Activated CD8-positive, alpha-beta memory T cell treated with anti-CD3 and anti-CD28 coated beads for 24 hours (primary cell): Measurements from ENCODE around the gene SMIM13.

ENCODE experiments used
- DNase-seq: peaks from one replicate; pipeline ENCODE4 v3.0.0-alpha.2; 2020

Gene SMIM13

DNA sequence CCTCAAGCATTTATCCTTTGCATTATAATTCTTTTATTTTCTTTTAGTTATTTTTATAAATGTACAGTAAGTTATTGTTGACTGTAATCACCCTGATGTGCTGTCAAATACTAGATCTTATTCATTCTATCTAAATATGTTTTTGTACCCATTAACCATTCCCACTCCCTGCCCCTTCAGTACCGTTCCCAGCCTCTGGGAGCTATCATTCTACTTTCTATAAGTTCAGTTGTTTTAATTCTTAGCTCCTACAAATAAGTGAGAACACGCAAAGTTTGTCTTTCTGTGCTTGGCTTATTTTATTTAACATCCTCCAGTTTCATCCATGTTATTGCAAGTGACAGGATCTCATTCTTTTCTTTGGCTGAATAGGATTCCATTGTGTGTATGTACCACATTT is 30.3 kb downstream of the SMIM13 start:
- DNase-seq: no peak

- no peak for DNase-seq
These were observed 33.2 kb downstream of the SMIM13 start for GRCh38 chr6:11126876-11127275.

- no peak for DNase-seq
These were observed 35.0 kb downstream of the SMIM13 start for GRCh38 chr6:11128608-11129007.

GRCh38 chr6:11129908-11130565 is 36.4 kb downstream of the SMIM13 start:
- DNase-seq: no peak

DNA sequence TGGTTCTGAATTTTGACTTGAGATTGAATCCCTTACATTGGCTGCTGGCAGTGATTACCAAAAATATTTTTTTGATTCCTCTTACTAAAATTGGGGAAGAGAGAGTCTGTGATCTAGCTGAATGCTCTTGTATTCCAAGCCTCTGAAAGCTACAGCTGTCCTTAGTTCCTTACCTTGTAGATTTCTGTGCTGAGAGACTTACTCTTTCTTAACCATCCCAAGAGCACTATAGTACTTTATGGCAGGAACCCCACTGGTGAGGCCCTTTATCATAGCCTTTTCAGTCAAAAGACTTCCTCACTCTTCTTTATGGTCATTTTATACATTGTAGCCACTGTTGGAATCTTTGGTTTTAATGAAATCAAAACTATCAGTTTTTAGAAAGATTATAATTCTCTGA is 37.0 kb downstream of the SMIM13 start:
- no peak for DNase-seq

GRCh38 chr6:11132194-11132888 is 38.7 kb downstream of the SMIM13 start:
- no peak for DNase-seq

DNA sequence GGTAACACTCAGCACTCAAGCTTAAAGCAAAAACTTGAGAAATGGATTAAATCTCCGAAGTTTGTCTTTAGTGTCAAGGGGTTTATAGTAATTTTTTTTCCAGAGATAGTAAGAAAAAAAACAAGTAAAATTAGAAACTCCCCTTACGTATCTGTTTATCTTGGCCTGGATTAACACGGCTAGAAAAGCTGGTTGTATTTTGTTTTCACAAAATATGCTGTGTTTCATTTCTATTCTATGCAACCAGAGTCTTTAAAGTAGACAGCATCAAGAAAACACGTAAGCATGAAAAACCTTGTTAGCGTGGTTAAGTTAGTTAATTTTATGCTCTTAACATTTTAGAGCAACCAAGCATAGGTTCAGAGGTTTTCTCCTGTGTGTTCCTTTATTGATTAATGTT is 39.6 kb downstream of the SMIM13 start:
- no peak for DNase-seq

- no peak for DNase-seq
These were observed 43.2 kb downstream of the SMIM13 start for GRCh38 chr6:11136809-11137208.

DNA sequence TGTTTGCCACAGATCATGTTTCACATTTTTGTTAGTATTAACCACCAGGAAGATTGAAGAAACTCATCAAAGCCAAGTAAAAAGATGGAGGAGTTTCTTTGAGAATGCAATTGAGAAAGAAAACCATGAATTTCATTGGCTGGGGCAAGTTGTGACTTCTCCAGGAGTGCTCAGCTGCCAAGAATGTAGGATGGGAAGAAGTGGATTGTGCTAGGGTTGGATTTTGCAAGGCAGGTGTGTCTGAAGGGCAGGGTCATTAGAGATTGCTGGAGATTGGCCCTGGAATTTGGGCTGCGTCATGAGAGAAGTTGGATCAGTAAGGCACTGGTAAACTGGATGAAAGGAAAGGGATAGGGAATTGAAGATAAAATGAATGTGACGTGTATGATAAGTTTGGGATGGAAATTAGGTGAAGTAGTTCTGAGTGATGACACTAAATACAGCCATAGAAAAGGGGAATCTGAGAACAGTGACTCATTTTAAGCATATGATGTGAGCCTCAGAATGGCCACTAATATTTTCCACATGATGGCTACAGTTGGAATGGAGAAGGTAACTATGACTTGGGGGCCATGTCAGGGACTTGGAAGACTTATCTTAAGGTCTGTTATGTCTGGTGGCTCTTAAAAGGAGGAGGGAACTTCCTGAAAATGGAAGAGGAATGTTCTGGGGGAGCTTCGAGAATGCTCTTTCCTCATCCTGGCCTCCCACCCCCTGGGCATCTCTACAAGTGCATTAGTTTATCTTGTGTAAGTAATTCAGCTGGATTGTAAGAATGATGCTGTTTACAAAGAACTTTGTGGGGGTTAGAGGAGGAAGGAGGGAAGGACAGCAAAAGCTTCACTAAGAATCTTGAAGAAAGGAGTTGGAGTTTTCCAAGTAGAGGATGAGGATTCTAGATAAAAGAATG is 45.7 kb downstream of the SMIM13 start:
- no peak for DNase-seq

DNA sequence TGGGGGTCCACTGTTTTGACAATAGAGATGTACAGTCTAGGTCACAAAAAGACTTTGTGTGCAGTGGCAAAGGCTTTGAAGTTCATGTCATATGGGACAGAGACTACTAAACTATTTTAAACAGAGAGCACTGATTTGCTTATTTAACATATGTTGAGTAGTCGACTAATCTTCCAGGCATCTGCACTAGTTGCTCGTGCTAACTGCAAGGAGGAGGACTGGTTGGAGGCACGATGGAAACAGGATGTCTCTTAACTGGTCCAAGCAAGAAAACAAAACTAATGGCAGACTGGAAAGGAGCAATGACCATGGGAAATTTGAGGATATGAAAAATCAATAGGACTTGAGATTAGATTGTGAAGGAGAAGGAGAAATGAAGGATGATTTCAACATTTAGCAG is 46.4 kb downstream of the SMIM13 start:
- no peak for DNase-seq

- no peak for DNase-seq
These were observed 47.7 kb downstream of the SMIM13 start for GRCh38 chr6:11141295-11141694.

GRCh38 chr6:11142296-11143027 is 48.8 kb downstream of the SMIM13 start:
- DNase-seq: no peak

DNA sequence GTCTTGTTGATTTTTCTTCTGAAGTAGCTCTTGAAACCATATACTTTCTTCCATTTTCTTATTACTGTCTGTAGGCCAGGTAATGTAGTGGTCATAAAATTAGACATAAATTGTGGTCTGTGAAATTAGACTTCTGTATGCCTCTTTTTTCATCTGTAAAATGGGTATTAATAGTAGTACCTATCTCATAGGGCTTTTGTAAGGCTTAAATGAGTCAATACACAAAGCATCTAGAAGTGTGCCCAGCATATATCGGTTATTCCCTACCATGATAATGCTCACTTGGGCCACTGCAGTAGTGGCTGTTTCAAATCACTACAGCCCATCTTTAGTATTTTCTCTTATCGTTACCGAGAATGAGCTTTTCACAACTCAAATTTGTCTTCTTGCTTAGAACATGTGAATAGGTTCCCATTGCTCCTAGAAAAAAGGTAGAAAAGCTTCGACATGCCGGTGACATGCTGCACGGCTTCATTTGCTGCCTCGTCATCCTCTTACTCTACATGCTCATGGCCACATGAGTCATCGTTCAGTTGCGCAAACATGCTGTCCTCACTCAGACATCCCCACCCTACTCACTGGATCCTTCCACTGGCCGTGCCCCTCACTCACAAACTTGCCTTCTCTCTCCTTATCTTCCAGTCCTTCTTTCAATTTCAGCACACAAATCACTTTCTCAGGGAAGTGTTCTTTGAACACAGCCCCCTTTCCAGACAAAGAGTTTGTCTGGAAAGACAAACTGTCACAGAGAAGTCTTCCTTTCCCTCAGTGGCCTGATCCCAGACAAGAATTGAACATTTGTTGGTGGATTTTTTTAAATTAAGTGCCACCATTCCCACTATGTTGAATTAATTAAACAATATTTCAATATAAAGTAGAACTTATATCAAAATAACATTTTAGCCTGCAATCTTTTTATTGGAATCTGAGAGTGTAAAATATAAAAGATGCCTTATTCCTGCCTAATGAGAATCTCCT is 50.0 kb downstream of the SMIM13 start:
- no peak for DNase-seq

DNA sequence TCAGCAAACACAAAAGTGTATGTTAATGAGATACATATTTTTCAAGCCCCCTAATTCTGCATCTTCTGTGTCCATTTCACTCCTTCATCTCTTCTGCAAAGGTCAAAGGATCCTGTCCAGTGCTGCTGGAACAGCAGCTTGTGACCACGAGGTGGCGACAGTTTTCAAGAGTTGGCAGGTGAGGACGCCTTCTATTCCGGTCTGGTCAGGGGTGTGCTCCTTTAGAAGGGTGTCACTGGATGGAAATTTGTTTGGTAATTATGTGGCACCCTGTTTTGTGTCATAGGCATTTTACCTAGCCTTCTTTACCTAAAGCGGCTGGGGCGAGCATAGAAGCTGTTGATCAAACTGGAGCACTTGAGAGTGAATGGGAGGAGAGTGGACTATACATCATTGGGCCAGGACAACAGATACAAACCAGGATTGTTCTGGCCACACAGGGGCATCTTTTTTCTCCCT is 50.8 kb downstream of the SMIM13 start:
- peak; percentile 86 for DNase-seq

DNA sequence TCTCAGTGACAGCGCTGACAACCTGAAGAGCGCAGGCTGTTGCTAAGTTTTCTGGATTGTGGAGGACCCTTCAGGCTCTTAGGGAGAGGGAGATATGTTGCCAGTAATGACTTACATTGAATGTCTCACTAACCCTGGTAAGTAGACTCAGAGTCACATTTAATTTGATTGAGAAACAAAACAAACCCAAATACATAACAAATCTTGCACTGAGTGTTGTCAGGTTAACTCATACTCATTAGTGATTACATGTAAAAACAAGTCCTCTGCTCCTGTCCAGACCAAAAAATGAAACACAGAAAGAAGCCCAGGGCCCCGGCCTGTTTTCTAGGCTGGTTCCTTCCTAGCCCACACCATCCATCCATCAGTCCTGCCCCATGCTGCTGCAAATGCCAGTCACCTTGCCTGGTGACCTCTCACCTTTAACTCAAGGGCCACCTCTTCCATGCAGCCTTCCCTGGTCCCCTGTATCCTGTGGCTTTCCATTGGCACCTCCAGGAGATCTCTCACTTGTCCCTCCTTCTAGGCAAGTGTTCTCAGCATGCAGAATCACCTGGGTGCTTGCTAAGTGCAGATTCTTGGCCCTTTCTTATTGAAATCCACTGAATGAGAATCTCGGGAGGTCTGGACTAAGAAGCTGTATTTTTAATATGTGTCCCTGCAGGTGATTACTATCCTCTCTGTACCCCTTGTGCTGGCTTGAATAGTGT is 52.6 kb downstream of the SMIM13 start:
- DNase-seq: no peak

GRCh38 chr6:11149551-11149950 is 55.9 kb downstream of the SMIM13 start:
- no peak for DNase-seq

DNA sequence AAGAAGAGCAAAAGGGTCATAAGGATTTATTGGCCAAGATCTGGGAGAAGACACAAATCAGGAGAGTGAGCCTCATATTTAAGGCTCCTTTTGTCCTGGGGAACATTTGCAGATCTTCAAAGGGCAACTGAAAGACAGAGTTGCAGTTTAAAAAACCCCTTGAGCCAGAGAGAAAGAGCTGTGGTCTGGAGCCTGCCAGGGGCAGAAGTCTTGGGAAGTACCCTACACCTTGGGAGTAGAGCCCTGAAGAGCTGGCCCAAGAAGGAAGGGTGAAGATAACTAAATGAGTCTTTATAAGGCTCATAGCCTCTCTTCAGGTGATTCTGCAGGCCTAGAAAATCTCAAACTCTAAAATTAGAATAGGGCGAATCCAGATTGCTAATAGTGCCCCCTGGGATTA is 57.9 kb downstream of the SMIM13 start:
- DNase-seq: no peak

- no peak for DNase-seq
These were observed 58.9 kb downstream of the SMIM13 start for GRCh38 chr6:11152581-11152980.

DNA sequence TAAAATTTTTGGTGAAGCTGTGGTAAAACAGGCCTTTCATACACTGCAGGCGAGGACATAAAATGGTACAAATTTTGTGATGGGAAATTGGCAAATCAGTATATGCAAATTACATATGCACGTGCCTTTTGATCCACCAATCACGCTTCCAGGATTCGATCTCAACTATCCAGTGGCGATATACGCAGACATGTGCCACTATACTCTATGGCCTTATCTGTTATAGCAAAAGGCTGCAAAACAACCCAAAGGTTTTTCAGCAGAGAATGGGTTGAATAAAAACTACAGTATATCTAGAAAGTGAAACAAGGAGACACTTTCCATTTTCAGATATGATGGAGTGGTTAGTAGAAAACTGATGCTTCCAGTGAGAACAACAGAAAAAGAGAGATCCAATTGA is 59.8 kb downstream of the SMIM13 start:
- no peak for DNase-seq

DNA sequence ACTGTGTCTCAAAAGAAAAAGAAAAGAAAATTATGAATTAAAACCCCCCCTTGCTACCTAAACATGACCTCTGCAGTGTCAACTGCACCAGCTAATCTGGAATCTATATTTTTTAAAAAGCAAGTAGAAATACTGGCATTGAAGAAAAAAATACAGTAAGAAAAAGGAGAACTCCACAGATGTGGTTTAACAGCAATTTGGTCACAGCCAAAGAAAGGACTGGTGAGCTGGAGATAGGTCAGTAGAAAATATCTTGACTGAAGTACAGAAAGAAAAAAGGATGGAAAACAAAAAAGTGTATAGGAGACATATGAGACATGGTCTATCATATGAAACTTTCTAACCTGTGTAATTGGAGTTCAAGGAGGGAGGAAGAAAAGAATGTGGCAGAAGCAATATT is 62.0 kb downstream of the SMIM13 start:
- DNase-seq: no peak

DNA sequence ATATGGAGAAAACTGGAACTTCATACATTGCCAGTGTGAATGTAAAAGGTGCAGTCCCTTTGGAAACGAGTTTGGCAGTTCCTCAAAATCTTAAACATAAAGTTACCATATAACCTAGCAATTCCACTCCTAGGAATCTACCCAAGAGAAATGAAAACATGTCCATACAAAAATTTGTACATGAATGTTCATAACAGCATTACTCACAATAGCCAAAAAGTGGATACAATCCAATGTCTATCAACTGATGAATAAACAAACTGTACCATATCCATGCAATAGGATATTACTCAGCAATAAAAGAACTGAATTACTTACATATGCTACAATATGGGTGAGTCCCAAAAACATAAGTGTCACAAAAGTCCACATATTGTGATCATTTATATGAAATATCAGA is 66.6 kb downstream of the SMIM13 start:
- no peak for DNase-seq
